Hematopoietic multipotent progenitor cell (in vitro differentiated cells): ENCODE measurements around the gene HOPX. TPM values are rescaled to one million over a fixed set of nuclear protein-coding genes. Genes with fewer than 3 reads are reported as not detected.

Experiments
- total RNA-seq: library from RNA; depleted of rRNA; stranded (reverse); fragments of >200 nt; gene quantifications from one replicate; pipeline ENCODE4 v1.2.3, GENCODE V29; 2012

The HOPX gene
- total RNA-seq, 1 donor = 134 TPM

Other genes starting within 250 kb of the HOPX start
- 13.2 TPM for gene PPAT, start 245.7 kb downstream of the HOPX start, total RNA-seq
- gene PAICS, start 245.0 kb downstream of the HOPX start, total RNA-seq = 20.5 TPM
- 48.7 TPM for gene SRP72, start 213.7 kb downstream of the HOPX start, total RNA-seq
- 0.81 TPM for gene ARL9, start 175.5 kb downstream of the HOPX start, total RNA-seq
- 209 TPM for gene SPINK2, start 140.4 kb upstream of the HOPX start, total RNA-seq
- gene REST, start 226.6 kb upstream of the HOPX start, total RNA-seq = 40.7 TPM